Kidney epithelial cell (primary cell): ENCODE data around the gene HSPA8. TPM values are rescaled to one million over a fixed set of nuclear protein-coding genes. Genes with fewer than 3 reads are reported as not detected.
"Not testable (repeated sequence)": the region's sequence is repeated elsewhere in the genome, so short reads cannot be mapped to it uniquely, and the experiment has no call there.

Source experiments
- DNase-seq: peaks from one replicate; pipeline ENCODE4 v3.0.0-alpha.2; 2010; ENCODE audit warnings: low read depth
- H3K27me3 ChIP-seq: 2 replicates; pipeline ENCODE4 v1.6.0; 2011; ENCODE audit warnings: low read length; ENCODE audit not compliant: control insufficient read depth, insufficient read depth
- H3K36me3 ChIP-seq: 2 replicates; pipeline ENCODE4 v1.5.1; 2011; ENCODE audit warnings: low read length; ENCODE audit not compliant: control insufficient read depth, insufficient read depth
- H3K4me3 ChIP-seq: 2 replicates; pipeline ENCODE4 v1.5.1; 2011; ENCODE audit warnings: low read depth, mild to moderate bottlenecking, control low read depth, low read length
- total RNA-seq: library from RNA; depleted of rRNA; stranded (reverse); fragments of >200 nt; gene quantifications from 2 replicates; pipeline ENCODE4 v1.2.3, GENCODE V29; 2015
- TF ChIP-seq, protein P1 (sequence below): IDR thresholded peaks from 2 replicates; pipeline ENCODE4 v1.5.1; 2011; ENCODE audit warnings: mild to moderate bottlenecking, moderate library complexity, low read length, control low read depth, inconsistent platforms; ENCODE audit not compliant: insufficient read depth, poor library complexity, severe bottlenecking

Gene HSPA8
- total RNA-seq, 1 donor from 2014 or later: 1,738 TPM

DNA sequence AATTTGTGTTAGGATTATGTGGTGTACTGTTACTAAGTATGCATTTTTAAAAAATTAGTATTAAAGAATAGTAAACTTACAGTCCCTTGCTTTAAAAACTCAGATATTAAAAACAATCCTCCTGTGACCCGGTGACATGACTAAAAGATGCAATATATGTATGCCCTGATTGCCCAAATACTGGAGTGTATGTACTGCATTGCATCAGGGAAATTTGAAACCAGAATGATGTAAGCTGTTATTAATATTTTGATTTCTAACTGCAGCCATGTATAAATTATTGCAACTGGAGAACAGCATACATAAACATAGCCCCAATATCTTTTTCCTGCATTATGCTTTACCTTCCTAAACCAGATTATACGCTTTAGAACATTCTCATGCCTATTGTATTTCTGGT, 3.7 kb upstream of the HSPA8 start:
- H3K4me3 ChIP-seq: no peak overlapping the region
- H3K27me3 ChIP-seq: no peaks in the 10 kb centered on the region
- TF ChIP-seq, protein P1, sequence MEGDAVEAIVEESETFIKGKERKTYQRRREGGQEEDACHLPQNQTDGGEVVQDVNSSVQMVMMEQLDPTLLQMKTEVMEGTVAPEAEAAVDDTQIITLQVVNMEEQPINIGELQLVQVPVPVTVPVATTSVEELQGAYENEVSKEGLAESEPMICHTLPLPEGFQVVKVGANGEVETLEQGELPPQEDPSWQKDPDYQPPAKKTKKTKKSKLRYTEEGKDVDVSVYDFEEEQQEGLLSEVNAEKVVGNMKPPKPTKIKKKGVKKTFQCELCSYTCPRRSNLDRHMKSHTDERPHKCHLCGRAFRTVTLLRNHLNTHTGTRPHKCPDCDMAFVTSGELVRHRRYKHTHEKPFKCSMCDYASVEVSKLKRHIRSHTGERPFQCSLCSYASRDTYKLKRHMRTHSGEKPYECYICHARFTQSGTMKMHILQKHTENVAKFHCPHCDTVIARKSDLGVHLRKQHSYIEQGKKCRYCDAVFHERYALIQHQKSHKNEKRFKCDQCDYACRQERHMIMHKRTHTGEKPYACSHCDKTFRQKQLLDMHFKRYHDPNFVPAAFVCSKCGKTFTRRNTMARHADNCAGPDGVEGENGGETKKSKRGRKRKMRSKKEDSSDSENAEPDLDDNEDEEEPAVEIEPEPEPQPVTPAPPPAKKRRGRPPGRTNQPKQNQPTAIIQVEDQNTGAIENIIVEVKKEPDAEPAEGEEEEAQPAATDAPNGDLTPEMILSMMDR: no peak
- DNase-seq: no peak
- no peaks in the 10 kb centered on the region for H3K36me3 ChIP-seq

DNA sequence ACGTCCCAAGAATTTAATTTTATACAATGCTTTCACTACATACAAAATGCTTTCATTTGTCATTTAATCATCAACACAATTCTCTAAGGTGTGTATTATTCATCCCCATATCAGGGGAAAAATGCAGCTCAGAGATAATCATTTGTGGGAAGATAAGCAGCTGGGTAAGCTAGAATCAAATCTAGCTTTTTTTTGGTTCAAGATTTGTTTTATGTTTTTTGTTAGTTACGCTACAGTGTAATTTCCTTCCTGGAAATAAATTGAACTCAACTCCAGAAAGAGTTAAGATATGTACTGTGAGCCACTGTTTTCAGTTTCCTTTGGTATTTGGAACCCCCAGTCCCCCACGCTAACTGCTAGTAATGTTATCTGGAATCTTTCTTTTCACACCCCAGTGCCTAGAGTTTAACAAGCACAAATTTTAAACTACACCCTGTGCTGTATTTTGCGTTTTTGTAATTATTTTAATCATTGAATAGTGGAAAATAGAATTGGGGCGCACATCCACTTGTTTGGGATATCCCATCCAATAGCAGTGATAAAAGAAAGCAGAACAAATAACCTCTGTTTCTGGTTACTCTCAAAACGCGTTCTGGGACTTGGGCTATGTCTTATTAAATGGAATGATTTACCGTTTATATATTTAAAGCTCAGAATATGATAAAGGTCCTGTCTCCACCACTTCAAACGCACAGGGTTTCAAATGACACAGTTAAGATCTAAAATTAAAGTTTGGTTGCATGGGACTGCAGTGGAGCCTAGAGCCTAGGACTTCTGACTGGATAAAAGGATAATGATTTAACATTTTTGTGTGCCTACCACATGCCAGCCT, 2.1 kb upstream of the HSPA8 start:
- peak overlapping the region; percentile 98 for H3K4me3 ChIP-seq
- TF ChIP-seq, protein P1: no peak
- DNase-seq: no peak
- no peaks in the 10 kb centered on the region for H3K27me3 ChIP-seq
- H3K36me3 ChIP-seq: peaks cover 2% of the 10 kb centered on the region

DNA sequence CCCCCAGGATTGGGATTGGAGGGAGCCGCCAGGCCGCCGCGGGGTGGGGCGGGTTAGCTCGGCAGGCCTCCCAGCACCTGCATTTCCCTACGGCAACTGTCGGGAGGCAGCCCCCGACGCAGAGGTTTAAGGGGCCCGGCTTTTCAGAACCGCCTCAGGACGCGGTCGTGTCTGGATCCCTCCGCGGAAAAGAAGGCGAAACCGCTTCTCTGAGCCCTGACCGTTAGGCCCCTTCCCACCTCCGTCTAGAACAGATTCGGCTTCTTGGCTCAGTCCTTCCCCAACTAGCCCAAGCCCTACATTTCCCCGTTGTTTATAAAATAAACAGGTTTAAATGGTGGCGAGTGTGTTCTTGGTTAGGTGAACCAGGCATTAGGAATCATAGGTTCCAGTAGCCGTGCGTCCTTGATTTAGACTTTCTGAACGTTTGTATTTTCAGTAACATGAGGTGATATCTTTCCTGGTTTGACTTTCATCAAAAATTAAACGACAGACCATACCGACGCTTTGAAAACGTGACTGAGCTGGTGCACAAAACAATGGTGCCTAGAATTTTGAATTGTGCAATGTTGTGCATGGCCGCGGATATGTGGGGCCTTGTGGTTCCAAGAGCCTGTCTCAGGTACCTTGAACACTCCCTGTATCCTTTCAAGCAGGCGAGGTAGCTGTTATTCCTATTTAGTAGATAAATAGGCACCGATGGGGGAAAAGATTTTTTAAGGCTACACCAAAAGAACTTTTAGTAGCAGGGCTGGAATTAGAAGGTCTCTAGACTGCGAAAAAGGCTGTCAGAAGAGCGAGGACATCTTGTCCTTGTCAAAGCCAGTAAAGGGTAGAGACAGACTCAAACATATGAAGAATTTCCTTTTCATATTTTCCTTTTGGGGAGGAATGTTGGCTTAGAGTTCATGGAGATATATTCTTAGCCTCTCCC, 1.2 kb upstream of the HSPA8 start:
- H3K36me3 ChIP-seq: peaks cover 4% of the 10 kb centered on the region
- no peak for DNase-seq
- no peaks in the 10 kb centered on the region for H3K27me3 ChIP-seq
- peak overlapping the region; percentile 98 for H3K4me3 ChIP-seq
- TF ChIP-seq, protein P1: no peak

DNA sequence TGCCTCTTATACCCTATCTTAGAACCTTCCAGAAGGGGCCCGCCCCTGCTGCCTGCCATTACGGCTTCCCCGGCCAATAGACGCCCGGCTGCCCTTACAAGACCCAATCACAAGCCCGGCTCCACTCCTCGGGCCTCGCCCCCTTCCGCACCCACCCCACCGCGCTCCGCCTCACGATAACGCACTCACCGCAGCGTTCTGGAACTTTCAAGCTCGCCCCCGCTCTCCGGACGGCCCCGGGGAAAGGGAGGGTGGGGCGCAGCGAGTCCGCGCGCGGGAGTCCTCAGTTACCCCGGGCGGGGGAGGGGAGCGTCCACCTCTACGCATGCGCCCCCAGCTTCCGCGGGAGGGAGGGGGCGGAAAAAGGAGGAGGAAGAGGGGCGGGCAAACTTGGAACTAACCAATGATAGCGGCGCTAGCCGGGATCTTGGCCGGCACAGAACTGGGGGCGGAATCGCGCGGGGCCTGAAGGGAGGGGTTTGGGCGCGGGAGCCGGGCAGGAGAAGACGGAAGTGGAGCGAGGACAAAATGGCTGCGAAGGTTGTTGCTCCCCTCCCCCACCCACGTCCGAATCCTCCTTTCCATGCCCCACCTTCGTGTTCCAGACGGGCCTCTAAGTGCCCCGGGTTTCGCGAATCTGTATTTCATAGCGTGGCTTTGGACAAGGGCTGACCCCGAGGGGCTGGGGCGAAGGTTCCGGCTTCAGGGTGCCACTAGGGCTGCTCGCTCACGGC, 389 bp upstream of the HSPA8 start:
- peak; percentile 96 for DNase-seq
- Histone ChIP-seq H3K4me3 (peak overlapping the region; percentile 98), H3K36me3 (peaks cover 4% of the 10 kb centered on the region), H3K27me3 (no peaks in the 10 kb centered on the region)
- TF ChIP-seq, protein P1: no peak

DNA sequence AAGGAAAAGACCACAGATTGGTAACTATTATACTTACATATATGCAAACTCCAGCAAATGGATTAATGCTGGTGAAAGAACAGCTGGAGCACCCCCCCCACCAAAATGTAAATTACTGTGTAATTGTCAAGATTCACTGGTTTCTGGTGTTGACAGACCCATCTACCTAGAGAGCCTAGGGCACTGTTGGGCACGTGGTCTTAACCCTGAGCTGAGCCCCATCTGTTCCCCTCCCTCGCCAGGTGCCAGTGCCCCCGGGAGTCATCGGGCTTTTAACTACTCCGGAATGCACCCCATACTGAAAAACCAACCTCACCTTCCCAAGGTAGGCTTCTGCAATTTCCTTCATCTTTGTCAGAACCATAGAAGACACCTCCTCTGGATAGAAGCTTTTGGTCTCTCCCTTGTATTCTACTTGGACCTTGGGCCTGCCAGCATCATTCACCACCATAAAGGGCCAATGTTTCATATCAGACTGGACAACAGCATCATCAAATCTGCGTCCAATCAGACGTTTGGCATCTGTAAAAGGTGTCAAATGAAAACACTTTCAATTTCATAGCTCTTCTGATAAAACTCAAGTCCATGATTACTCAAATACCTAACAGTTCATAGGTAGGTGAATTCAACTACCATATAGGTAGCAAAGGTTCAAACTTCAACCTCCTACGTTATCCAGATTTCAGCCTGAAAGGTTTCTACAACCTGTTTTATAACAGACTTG, 1.5 kb downstream of the HSPA8 start:
- no peak for DNase-seq
- H3K4me3 ChIP-seq: peak overlapping the region; percentile 98
- H3K36me3 ChIP-seq: peaks cover 7% of the 10 kb centered on the region
- TF ChIP-seq, protein P1: no peak
- no peaks in the 10 kb centered on the region for H3K27me3 ChIP-seq

DNA sequence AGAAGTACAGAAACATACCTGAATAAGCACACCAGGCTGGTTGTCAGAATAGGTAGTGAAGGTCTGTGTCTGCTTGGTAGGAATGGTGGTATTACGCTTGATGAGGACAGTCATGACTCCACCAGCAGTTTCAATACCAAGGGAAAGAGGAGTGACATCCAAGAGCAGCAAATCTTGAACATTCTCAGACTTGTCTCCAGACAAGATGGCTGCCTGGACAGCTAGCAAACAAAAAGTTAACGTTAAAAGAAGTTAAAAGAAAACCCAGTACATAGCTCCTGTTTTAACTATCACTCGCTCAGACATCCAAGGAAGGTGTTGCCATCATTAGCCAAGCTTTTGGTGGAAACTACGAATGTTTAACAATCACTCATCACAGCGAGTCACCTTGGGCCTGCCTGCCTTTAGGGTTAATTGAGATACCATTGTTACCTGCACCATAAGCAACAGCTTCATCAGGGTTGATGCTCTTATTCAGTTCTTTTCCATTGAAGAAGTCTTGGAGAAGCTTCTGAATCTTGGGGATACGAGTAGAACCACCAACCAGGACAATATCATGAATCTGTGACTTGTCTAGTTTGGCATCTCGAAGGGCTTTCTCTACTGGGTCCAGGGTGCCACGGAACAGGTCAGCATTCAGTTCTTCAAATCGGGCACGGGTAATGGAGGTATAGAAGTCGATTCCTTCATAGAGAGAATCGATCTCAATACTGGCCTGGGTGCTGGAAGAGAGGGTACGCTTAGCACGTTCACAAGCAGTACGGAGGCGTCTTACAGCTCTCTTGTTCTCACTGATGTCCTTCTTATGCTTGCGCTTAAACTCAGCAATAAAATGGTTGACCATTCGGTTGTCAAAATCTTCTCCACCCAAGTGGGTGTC, 2.7 kb downstream of the HSPA8 start:
- H3K4me3 ChIP-seq: peak overlapping the region; percentile 98
- not testable (repeated sequence) for DNase-seq, H3K36me3 ChIP-seq, H3K27me3 ChIP-seq
